GM12878 (cell line): Measurements from ENCODE around the gene XNDC1N. TPM values are rescaled to one million over a fixed set of nuclear protein-coding genes. Genes with fewer than 3 reads are reported as not detected.

Experiments
- ATAC-seq: fragments of 200-7000 bp; cut with Tn5 transposase; 3 replicates; pipeline ENCODE4 v1.9.1; 2020; ENCODE audit warnings: mild to moderate bottlenecking, moderate library complexity
- BruUV-seq: library from RNA; stranded (reverse); fragments of 400-500 nt; replicated peaks from 2 replicates; lab custom pipeline; 2021; lab: Mats Ljungman, UMichigan
- CTCF ChIA-PET: fragments of 300-600 bp; sonication (Branson Sonifier 250); formaldehyde crosslinking; extraction: SDS; loops from one replicate; lab custom pipeline; 2021; ENCODE audit warnings: inconsistent platforms; lab: Yijun Ruan, JAX
- POLR2A ChIA-PET: fragments of 350-600 bp; formaldehyde crosslinking; extraction: SDS; loops from one replicate; lab custom pipeline; 2021; ENCODE audit warnings: inconsistent platforms; lab: Charles Lee
- RAD21 ChIA-PET: fragments of 300-600 bp; sonication (Branson Sonifier 250); formaldehyde crosslinking; loops from one replicate; lab custom pipeline; 2023; ENCODE audit warnings: antibody characterized with exemption; ENCODE audit not compliant: unreplicated experiment; lab: Charles Lee
- SMC1A ChIA-PET: fragments of 300-600 bp; sonication (Branson Sonifier 250); formaldehyde crosslinking; loops from one replicate; lab custom pipeline; 2023; ENCODE audit not compliant: unreplicated experiment, uncharacterized antibody; lab: Charles Lee
- DNase-seq: peaks from one replicate; pipeline ENCODE4 v3.0.0-alpha.2; 2011; ENCODE audit warnings: low read depth, low spot score
- FAIRE-seq: peaks from 3 replicates; lab custom pipeline; 2011; peaks lifted over from hg19 to GRCh38; lab: Jason Lieb, UNC
- H2AFZ ChIP-seq: 2 replicates; pipeline ENCODE4 v1.6.0; 2011; ENCODE audit warnings: low read depth, low read length, control low read depth; ENCODE audit not compliant: control insufficient read depth
- H3K27ac ChIP-seq: 2 replicates; pipeline ENCODE4 v1.5.1; 2011; ENCODE audit warnings: control low read depth; ENCODE audit not compliant: control insufficient read depth, insufficient read depth
- H3K27me3 ChIP-seq, 2 experiments: replicated peaks in 1 of 2; 2 replicates each; pipeline versions ENCODE4 v1.6.0 to v1.6.1; 2011; ENCODE audit warnings: low read length in 1 of 2; ENCODE audit not compliant: control insufficient read depth in 2 of 2, insufficient read depth in 2 of 2
- H3K36me3 ChIP-seq, 2 experiments: 2 replicates each; pipeline ENCODE4 v1.5.1; 2011; ENCODE audit warnings: low read length in 1 of 2; ENCODE audit not compliant: control insufficient read depth in 2 of 2, insufficient read depth in 2 of 2
- H3K4me1 ChIP-seq: 2 replicates; pipeline ENCODE4 v1.6.1; 2011; ENCODE audit warnings: mild to moderate bottlenecking, low read length, moderate library complexity, mixed read lengths; ENCODE audit not compliant: control insufficient read depth, insufficient read depth
- H3K4me2 ChIP-seq: 2 replicates; pipeline ENCODE4 v1.6.0; 2011; ENCODE audit warnings: control low read depth; ENCODE audit not compliant: control insufficient read depth, insufficient read depth
- H3K4me3 ChIP-seq: fragments of 200-600 bp; sonication (generic); 2 replicates; pipeline ENCODE4 v1.5.1; 2016
- H3K79me2 ChIP-seq: 2 replicates; pipeline ENCODE4 v1.6.0; 2011; ENCODE audit warnings: low read length; ENCODE audit not compliant: control insufficient read depth, insufficient read depth
- H3K9ac ChIP-seq: 2 replicates; pipeline ENCODE4 v1.8.0; 2011; ENCODE audit warnings: low read length, control low read depth, mixed read lengths; ENCODE audit not compliant: control insufficient read depth, insufficient read depth
- H3K9me3 ChIP-seq: replicated peaks from 3 replicates; pipeline ENCODE4 v1.5.1; 2011; ENCODE audit warnings: mild to moderate bottlenecking, low read length; ENCODE audit not compliant: control insufficient read depth, insufficient read depth
- H4K20me1 ChIP-seq: 2 replicates; pipeline ENCODE4 v1.6.0; 2011; ENCODE audit not compliant: control insufficient read depth, insufficient read depth
- ATF3 ChIP-seq: IDR thresholded peaks from 2 replicates; pipeline ENCODE4 v1.6.1; 2011; ENCODE audit warnings: low read depth, mild to moderate bottlenecking, low read length, moderate library complexity, borderline replicate concordance; ENCODE audit errors: extremely low read depth
- CBX3 ChIP-seq: fragments of 200-600 bp; sonication (generic); IDR thresholded peaks from 2 replicates; pipeline ENCODE4 v1.6.1; 2016; ENCODE audit warnings: low read depth, borderline replicate concordance
- DPF2 ChIP-seq: fragments of 450-650 bp; IDR thresholded peaks from 2 replicates; pipeline ENCODE4 v1.6.1; 2017; ENCODE audit warnings: mild to moderate bottlenecking
- REST ChIP-seq: IDR thresholded peaks from 2 replicates; pipeline ENCODE4 v1.6.1; 2012; ENCODE audit warnings: mild to moderate bottlenecking, low read depth, low read length
- USF2 ChIP-seq: IDR thresholded peaks from 2 replicates; pipeline ENCODE4 v1.6.1; 2011; ENCODE audit warnings: low read depth, low read length, improper control_type of control experiment, borderline replicate concordance
- ZNF207 ChIP-seq: fragments of 450-650 bp; IDR thresholded peaks from 2 replicates; pipeline ENCODE4 v1.6.1; 2014; ENCODE audit warnings: antibody characterized with exemption, mild to moderate bottlenecking, borderline replicate concordance
- WGBS: methylation state at CpG from one replicate; pipeline ENCODE4 v1.1.6; 2016; ENCODE audit warnings: low lambda C conversion rate; ENCODE audit not compliant: insufficient replicate concordance, insufficient coverage; ENCODE audit errors: missing lambda C conversion rate; 5-methylcytosine and 5-hydroxymethylcytosine counted together
- in situ Hi-C: fragments of 300-500 bp; cut with MboI; formaldehyde crosslinking; loops from 9 replicates; pipeline ENCODE4 v1.14.3; 2018; ENCODE audit warnings: mixed read lengths
- intact Hi-C: fragments of 100-400 bp; cut with micrococcal nuclease; formaldehyde crosslinking; loops from one replicate; pipeline ENCODE4 v1.14.2; 2022; ENCODE audit not compliant: unreplicated experiment
- polyA plus RNA-seq, 11 experiments: library from polyadenylated mRNA; depleted of rRNA in 4 of 11; unstranded in 6 of 11; stranded (reverse) in 5 of 11; fragments of >200 nt; fragmentation: Nextera tagmentation in 4 of 11; fragmentation: Illumina TruSeq in 1 of 11; extraction: Ambion mirVana in 4 of 11; extraction: Trizol in 1 of 11; gene quantifications; 1 replicate in 1 of 11; 2 replicates in 10 of 11; pipeline versions ENCODE4 v1.2.1 to v1.2.3, GENCODE V29; 2011 to 2016; ENCODE audit warnings: inconsistent platforms in 2 of 11, missing spikeins in 2 of 11, low read depth in 1 of 11
- total RNA-seq, 4 experiments: library from RNA; depleted of rRNA in 3 of 4; stranded (reverse); fragments of >200 nt in 3 of 4; fragmentation: Illumina TruSeq in 1 of 4; extraction: Trizol in 1 of 4; gene quantifications; 2 replicates each; pipeline versions ENCODE4 v1.2.1 to v1.2.3, GENCODE V29; 2013 to 2021

The XNDC1N gene
- total and polyA plus RNA-seq, 10 of the 15 experiments (the other 5 are each of a cell fraction or from before 2014, with no cell fraction given) = 5.7 to 13.7 (median 9.8) TPM

- H3K9ac ChIP-seq = no peak overlapping the region
- SMC1A ChIA-PET = interaction anchor here (1.0 to 2.3 kb wide), 3 partner anchors 8 to 55 kb away, joined by 3 to 9 read pairs (median 6); partner anchors contain the start of gene RNF121
- H3K4me3 ChIP-seq = no peak overlapping the region
- WGBS = 100% methylated on average over 1 of the region's 1 CpG
- H3K4me1 ChIP-seq = peaks cover 14% of the 10 kb centered on the region
- no peak overlapping the region for H3K4me2 ChIP-seq
- H2AFZ ChIP-seq = no peak overlapping the region
- no peaks in the 10 kb centered on the region for H4K20me1 ChIP-seq
- intact Hi-C loops (no loop called here), in situ Hi-C loops (no loop called here)
- H3K9me3 ChIP-seq = no peaks in the 10 kb centered on the region
- no peak for DNase-seq
- RAD21 ChIA-PET = interaction anchor here (0.6 to 1.3 kb wide), 4 partner anchors 9 to 78 kb away, joined by 3 to 5 read pairs (median 4); no protein-coding TSS in a partner anchor
- POLR2A ChIA-PET = interaction anchor here (0.6 to 1.6 kb wide), 4 partner anchors 8 to 1036 kb away, joined by 3 to 12 read pairs (median 4); partner anchors contain the start of genes RNF121 and XNDC1N
- no peak for ATAC-seq
- CTCF ChIA-PET = interaction anchor here (1.3 to 1.6 kb wide), 2 partner anchors 9 to 41 kb away, joined by 4 to 5 read pairs; partner anchors contain the start of genes RNF121 and XNDC1N
- peaks cover 78% of the 10 kb centered on the region for H3K79me2 ChIP-seq
- peaks cover 0 to 10% of the 10 kb centered on the region in 2 experiments; a peak in 3 of 4 replicates for H3K36me3 ChIP-seq
- BruUV-seq = no TSS peak
- H3K27ac ChIP-seq = no peak overlapping the region
- no peak for TF ChIP-seq REST
- TF ChIP-seq USF2 = no peak
- no peak for TF ChIP-seq CBX3
- TF ChIP-seq ZNF207 = no peak
- TF ChIP-seq DPF2 = no peak
- no peak for TF ChIP-seq ATF3
- no peak for FAIRE-seq
- H3K27me3 ChIP-seq = no peaks in the 10 kb centered on the region
These were observed 9.4 kb upstream of the XNDC1N start for GRCh38 chr11:71937826-71938225.
